ENCODE measurements around the gene PKN1. TPM values are rescaled to one million over a fixed set of nuclear protein-coding genes. Genes with fewer than 3 reads are reported as not detected.
A peak's percentile ranks its signal among the peaks of the same experiment; 100 is the strongest.

The PKN1 gene
- total and polyA plus RNA-seq, 7 donors: 40.7 to 136 (median 69.2) TPM

- no peak for DNase-seq
- Histone ChIP-seq H3K27ac (no peak overlapping the region), H3K4me3 (no peak overlapping the region), H3K27me3 (ENCODE audit: insufficient read depth in 3 of 3, low read length in 2 of 3) (no peaks in the 10 kb centered on the region), H3K4me1 (no peaks in the 10 kb centered on the region), H3K9me3 (no peaks in the 10 kb centered on the region), H3K36me3 (ENCODE audit: insufficient read depth in 1 of 2, low read depth in 1 of 2) (peaks cover 5 to 45% of the 10 kb centered on the region in 2 donors)
- intact Hi-C loops (cut with DNase I): loop anchor here in 1 of 2 donors (10.0 kb wide), 1 partner anchor 333 kb away; no protein-coding TSS in a partner anchor
- WGBS, 3 donors: 94 to 95% (median 95%) methylated on average over 16 of the region's 16 CpGs
- no peak for TF ChIP-seq CTCF (IDR thresholded peaks at IDR 0.05)
- no peak for ATAC-seq
These were observed 54.4 kb downstream of the PKN1 start for GRCh38 chr19:14487370-14488125.

DNA sequence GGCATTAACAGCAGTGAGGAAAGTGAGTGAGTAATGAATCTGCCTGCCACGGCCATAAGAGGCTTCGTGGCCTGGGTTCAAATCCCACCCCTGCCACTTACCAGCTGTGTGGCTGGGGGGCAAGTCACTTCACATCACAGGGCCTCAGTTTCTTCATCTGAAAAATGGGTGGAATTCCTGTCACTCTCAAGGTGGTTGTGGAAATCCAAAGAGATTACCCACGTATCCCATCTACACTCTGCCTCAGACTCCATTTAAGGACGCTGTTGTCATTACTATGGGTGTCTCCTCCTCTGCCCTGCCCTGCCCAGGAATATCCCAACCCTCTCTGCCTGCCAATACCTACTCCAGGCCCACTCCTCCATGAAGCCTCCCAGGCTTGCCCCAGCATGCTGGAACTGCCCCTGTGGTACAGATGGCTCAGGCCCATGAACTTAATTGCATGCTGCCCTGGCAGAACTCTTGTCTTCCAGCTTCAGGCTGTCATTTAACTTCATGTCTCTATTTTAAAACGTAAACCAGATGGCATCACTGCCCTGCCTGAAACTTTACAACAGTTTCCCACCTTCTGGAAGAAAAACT is 59.7 kb downstream of the PKN1 start:
- Histone ChIP-seq H3K27me3 (ENCODE audit: insufficient read depth in 3 of 3, low read length in 2 of 3) (no peaks in the 10 kb centered on the region), H3K4me1 (peaks cover 11% of the 10 kb centered on the region), H3K9me3 (no peaks in the 10 kb centered on the region), H3K4me3 (no peak overlapping the region), H3K36me3 (ENCODE audit: insufficient read depth in 1 of 2, low read depth in 1 of 2) (peaks cover 5 to 37% of the 10 kb centered on the region in 2 donors), H3K27ac (no peak overlapping the region)
- no peak for TF ChIP-seq CTCF (IDR thresholded peaks at IDR 0.05)
- intact Hi-C loops (cut with DNase I): no loop called here
- 70 to 85% (median 77%) methylated on average over 5 of the region's 5 CpGs for WGBS, 3 donors
- ATAC-seq (no peak), DNase-seq (no peak)

- intact Hi-C loops (cut with DNase I): no loop called here
- ATAC-seq: no peak
- Histone ChIP-seq H3K27me3 (ENCODE audit: insufficient read depth in 3 of 3, low read length in 2 of 3) (no peaks in the 10 kb centered on the region), H3K27ac (no peak overlapping the region), H3K36me3 (ENCODE audit: insufficient read depth in 1 of 2, low read depth in 1 of 2) (peaks cover 0 to 23% of the 10 kb centered on the region in 2 donors), H3K4me3 (no peak overlapping the region), H3K4me1 (peaks cover 11% of the 10 kb centered on the region), H3K9me3 (no peaks in the 10 kb centered on the region)
- WGBS, 3 donors: 74 to 86% (median 77%) methylated on average over 4 of the region's 4 CpGs
- no peak for TF ChIP-seq CTCF (IDR thresholded peaks at IDR 0.05)
- DNase-seq: no peak
These were observed 61.3 kb downstream of the PKN1 start for GRCh38 chr19:14494411-14494810.

DNA sequence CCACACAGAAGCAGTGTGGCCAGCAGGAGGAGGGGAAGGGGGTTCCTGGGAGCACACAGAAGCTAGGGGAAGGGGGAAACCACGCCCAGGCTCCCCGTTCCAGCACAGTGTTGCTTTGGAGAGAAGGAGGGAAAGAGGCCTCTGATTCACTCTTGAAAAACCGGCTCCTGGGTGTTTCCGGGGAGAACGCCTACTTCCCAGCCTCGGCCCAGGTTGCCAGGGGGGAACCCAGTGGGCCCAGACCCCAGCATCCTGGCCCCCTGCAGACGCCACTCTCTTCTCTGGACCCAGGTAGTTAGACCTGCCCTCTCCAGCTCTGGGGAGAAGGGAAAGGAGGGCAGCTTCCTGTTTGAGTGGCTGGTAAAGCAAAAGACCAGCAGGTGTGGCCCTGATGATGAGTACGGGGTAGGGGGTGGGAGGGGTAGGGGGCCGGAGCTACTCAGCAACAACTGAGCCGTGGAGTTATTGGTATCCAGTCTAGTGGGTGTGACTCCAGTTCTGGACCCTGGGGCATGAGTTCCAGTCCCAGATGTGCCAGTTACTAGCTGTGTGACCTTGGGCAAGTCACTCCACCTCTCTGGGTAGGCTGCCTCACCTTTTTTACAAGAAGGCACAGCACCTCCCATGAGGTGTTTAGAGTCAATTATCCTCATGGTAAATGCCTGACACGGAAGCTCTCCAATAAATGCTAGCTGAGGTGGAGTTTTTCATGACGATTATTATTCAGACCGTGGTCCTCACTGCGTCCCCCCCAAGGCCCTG is 62.0 kb downstream of the PKN1 start:
- ATAC-seq (no peak), DNase-seq (no peak)
- TF ChIP-seq CTCF (IDR thresholded peaks at IDR 0.05): no peak
- Histone ChIP-seq H3K9me3 (no peaks in the 10 kb centered on the region), H3K27me3 (ENCODE audit: insufficient read depth in 3 of 3, low read length in 2 of 3) (no peaks in the 10 kb centered on the region), H3K4me3 (peak overlapping the region; percentile 84), H3K4me1 (peaks cover 11% of the 10 kb centered on the region), H3K27ac (peak overlapping the region; percentile 37), H3K36me3 (ENCODE audit: insufficient read depth in 1 of 2, low read depth in 1 of 2) (peaks cover 0 to 16% of the 10 kb centered on the region in 2 donors)
- 31 to 46% (median 35%) methylated on average over 13 to 14 of the region's 14 CpGs for WGBS, 3 donors
- intact Hi-C loops (cut with DNase I): no loop called here
